ENCODE results near the gene WDR64. TPM values are rescaled to one million over a fixed set of nuclear protein-coding genes. Genes with fewer than 3 reads are reported as not detected.

WDR64 gene
- total and polyA plus RNA-seq, 2 of the 13 experiments (the other 11 are each of a cell fraction or from before 2014, with no cell fraction given) = not detected

DNA sequence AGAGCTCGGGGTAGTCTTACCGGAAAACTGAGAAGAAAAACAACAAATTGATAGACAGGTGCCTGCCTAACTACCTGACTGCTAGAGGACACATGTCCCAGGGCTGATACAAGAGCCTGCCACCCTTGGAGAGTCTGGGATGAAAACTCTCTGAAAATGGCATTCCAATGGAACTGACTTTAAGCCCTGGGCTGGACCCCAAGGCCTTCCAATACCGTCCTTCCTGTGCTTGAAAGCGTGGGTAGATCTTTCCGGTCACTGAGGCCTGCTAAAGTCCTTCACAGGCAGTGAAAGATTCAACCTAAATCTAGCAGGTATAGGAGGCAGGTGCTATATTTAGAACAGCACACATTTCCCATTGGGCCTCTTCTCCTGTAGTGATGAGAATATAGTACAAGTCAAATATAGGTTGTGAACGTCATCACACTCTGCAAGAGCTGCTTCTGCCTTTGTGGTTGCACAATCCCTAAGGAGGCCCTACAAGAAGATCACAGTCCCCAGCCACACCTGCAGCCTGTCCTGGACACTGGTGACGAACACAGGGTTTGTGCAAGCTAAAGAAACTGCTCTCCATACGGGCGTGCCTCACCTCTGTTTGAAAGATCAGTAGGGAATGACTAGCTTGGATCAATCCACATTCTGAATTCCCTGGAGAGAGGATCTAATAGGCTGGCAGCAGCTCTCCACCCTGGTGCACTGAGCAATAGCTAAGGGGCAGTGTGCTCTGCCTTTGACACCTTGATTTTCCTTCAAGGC, 11.0 kb upstream of the WDR64 start (continued):
- peak; percentile 60; the same call in 1 of the 2 replicates for TF ChIP-seq ZNF350 (CRISPR knock-in tag; IDR thresholded peaks at IDR 0.05; ENCODE audit: borderline replicate concordance, low read depth)
- TF ChIP-seq, protein P1, sequence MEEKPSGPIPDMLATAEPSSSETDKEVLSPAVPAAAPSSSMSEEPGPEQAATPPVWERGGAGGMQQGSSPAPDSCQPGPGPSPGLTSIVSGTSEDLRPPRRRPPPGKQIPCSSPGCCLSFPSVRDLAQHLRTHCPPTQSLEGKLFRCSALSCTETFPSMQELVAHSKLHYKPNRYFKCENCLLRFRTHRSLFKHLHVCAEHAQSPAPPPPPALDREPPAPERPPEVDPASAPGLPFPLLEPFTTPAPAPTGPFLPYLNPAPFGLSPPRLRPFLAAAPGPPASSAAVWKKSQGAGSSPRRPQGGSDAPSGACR (CRISPR knock-in tag; IDR thresholded peaks at IDR 0.05) = peak; percentile 21; the same call in 1 of the 2 replicates
- no peak for TF ChIP-seq BRD4 (CRISPR knock-in tag; IDR thresholded peaks at IDR 0.05)
- 0 out of 4 replicates have a peak, but pooled peaks of 1 of the 2 experiments have one; percentile 4 for TF ChIP-seq EP300 (IDR thresholded peaks at IDR 0.05; ENCODE audit: low read depth in 2 of 2, low read length in 2 of 2)
- no peak for TF ChIP-seq EP300 (CRISPR knock-in tag; IDR thresholded peaks at IDR 0.05; ENCODE audit: borderline replicate concordance)
- TF ChIP-seq POLR2A (IDR thresholded peaks at IDR 0.05; ENCODE audit: insufficient read depth in 1 of 2, low read depth in 2 of 2, low read length in 2 of 2) = peak in 1 of 2 experiments; percentile 51; a peak in 1 of 4 replicates
- TF ChIP-seq, protein P2, sequence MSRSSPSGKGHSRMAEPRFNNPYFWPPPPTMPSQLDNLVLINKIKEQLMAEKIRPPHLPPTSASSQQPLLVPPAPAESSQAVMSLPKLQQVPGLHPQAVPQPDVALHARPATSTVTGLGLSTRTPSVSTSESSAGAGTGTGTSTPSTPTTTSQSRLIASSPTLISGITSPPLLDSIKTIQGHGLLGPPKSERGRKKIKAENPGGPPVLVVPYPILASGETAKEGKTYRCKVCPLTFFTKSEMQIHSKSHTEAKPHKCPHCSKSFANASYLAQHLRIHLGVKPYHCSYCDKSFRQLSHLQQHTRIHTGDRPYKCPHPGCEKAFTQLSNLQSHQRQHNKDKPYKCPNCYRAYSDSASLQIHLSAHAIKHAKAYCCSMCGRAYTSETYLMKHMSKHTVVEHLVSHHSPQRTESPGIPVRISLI (CRISPR knock-in tag; IDR thresholded peaks at IDR 0.05; ENCODE audit: borderline replicate concordance) = no peak
- TF ChIP-seq EED (CRISPR knock-in tag; IDR thresholded peaks at IDR 0.05) = no peak
- peak; percentile 22; the same call in 1 of the 2 replicates for TF ChIP-seq ZNF44 (CRISPR knock-in tag; IDR thresholded peaks at IDR 0.05)
- TF ChIP-seq ZNF160 (CRISPR knock-in tag; IDR thresholded peaks at IDR 0.05) = no peak
- TF ChIP-seq, protein P3, sequence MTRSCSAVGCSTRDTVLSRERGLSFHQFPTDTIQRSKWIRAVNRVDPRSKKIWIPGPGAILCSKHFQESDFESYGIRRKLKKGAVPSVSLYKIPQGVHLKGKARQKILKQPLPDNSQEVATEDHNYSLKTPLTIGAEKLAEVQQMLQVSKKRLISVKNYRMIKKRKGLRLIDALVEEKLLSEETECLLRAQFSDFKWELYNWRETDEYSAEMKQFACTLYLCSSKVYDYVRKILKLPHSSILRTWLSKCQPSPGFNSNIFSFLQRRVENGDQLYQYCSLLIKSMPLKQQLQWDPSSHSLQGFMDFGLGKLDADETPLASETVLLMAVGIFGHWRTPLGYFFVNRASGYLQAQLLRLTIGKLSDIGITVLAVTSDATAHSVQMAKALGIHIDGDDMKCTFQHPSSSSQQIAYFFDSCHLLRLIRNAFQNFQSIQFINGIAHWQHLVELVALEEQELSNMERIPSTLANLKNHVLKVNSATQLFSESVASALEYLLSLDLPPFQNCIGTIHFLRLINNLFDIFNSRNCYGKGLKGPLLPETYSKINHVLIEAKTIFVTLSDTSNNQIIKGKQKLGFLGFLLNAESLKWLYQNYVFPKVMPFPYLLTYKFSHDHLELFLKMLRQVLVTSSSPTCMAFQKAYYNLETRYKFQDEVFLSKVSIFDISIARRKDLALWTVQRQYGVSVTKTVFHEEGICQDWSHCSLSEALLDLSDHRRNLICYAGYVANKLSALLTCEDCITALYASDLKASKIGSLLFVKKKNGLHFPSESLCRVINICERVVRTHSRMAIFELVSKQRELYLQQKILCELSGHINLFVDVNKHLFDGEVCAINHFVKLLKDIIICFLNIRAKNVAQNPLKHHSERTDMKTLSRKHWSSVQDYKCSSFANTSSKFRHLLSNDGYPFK (CRISPR knock-in tag; IDR thresholded peaks at IDR 0.05; ENCODE audit: borderline replicate concordance) = no peak
- TF ChIP-seq, protein P4, sequence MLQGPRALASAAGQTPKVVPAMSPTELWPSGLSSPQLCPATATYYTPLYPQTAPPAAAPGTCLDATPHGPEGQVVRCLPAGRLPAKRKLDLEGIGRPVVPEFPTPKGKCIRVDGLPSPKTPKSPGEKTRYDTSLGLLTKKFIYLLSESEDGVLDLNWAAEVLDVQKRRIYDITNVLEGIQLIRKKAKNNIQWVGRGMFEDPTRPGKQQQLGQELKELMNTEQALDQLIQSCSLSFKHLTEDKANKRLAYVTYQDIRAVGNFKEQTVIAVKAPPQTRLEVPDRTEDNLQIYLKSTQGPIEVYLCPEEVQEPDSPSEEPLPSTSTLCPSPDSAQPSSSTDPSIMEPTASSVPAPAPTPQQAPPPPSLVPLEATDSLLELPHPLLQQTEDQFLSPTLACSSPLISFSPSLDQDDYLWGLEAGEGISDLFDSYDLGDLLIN (CRISPR knock-in tag; IDR thresholded peaks at IDR 0.05; ENCODE audit: borderline replicate concordance) = no peak
- no peak for TF ChIP-seq PRMT3 (CRISPR knock-in tag; IDR thresholded peaks at IDR 0.05; ENCODE audit: borderline replicate concordance, low read depth)
- TF ChIP-seq, protein P5, sequence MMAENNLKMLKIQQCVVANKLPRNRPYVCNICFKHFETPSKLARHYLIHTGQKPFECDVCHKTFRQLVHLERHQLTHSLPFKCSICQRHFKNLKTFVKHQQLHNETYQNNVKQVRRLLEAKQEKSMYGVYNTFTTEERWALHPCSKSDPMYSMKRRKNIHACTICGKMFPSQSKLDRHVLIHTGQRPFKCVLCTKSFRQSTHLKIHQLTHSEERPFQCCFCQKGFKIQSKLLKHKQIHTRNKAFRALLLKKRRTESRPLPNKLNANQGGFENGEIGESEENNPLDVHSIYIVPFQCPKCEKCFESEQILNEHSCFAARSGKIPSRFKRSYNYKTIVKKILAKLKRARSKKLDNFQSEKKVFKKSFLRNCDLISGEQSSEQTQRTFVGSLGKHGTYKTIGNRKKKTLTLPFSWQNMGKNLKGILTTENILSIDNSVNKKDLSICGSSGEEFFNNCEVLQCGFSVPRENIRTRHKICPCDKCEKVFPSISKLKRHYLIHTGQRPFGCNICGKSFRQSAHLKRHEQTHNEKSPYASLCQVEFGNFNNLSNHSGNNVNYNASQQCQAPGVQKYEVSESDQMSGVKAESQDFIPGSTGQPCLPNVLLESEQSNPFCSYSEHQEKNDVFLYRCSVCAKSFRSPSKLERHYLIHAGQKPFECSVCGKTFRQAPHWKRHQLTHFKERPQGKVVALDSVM (CRISPR knock-in tag; IDR thresholded peaks at IDR 0.05) = no peak
- no peak for TF ChIP-seq ZNF616 (CRISPR knock-in tag; IDR thresholded peaks at IDR 0.05; ENCODE audit: low read depth)
- no peak for TF ChIP-seq NCOA5 (CRISPR knock-in tag; IDR thresholded peaks at IDR 0.05)
- TF ChIP-seq, protein P6, sequence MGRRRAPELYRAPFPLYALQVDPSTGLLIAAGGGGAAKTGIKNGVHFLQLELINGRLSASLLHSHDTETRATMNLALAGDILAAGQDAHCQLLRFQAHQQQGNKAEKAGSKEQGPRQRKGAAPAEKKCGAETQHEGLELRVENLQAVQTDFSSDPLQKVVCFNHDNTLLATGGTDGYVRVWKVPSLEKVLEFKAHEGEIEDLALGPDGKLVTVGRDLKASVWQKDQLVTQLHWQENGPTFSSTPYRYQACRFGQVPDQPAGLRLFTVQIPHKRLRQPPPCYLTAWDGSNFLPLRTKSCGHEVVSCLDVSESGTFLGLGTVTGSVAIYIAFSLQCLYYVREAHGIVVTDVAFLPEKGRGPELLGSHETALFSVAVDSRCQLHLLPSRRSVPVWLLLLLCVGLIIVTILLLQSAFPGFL (CRISPR knock-in tag; IDR thresholded peaks at IDR 0.05) = no peak
- no peak for TF ChIP-seq NR2F2 (IDR thresholded peaks at IDR 0.05; ENCODE audit: borderline replicate concordance, low read depth)
- 0 out of 2 replicates have a peak, but pooled peaks have one; percentile 48 for TF ChIP-seq NFKBIZ (CRISPR knock-in tag; IDR thresholded peaks at IDR 0.05)
